ENCODE data around the gene C9orf153. TPM values are rescaled to one million over a fixed set of nuclear protein-coding genes. Genes with fewer than 3 reads are reported as not detected.

C9orf153 gene
- total and polyA plus RNA-seq, 4 donors: 0.30 to 1.2 (median 0.75) TPM

- H3K9me3 ChIP-seq (ENCODE audit: control insufficient read depth, insufficient read depth, low read length): no peaks in the 10 kb centered on the region
- H3K27ac ChIP-seq (ENCODE audit: low read depth, low read length): no peak overlapping the region
- peak in 4 of 6 donors; percentile 9 to 91 (median 48) for DNase-seq (ENCODE audit: low read depth in 4 of 6, low spot score in 6 of 6)
- peaks cover 4% of the 10 kb centered on the region for H3K36me3 ChIP-seq (ENCODE audit: control insufficient read depth, insufficient read depth, low read length)
- 0% methylated on average over 3 of the region's 7 CpGs for WGBS (ENCODE audit: insufficient coverage)
- H3K27me3 ChIP-seq (ENCODE audit: control insufficient read depth, insufficient read depth, low read length): no peaks in the 10 kb centered on the region
- H3K4me3 ChIP-seq (ENCODE audit: low read depth, low read length): no peak overlapping the region
- no peaks in the 10 kb centered on the region for H3K4me1 ChIP-seq (ENCODE audit: control insufficient read depth, insufficient read depth, low read length)
These were observed 27.6 kb upstream of the C9orf153 start for GRCh38 chr9:86287013-86287412.

- DNase-seq (ENCODE audit: low read depth in 4 of 6, low spot score in 6 of 6): no peak
- H3K4me1 ChIP-seq (ENCODE audit: control insufficient read depth, insufficient read depth, low read length): no peaks in the 10 kb centered on the region
- H3K36me3 ChIP-seq (ENCODE audit: control insufficient read depth, insufficient read depth, low read length): peaks cover 2% of the 10 kb centered on the region
- WGBS (ENCODE audit: insufficient coverage): 36% methylated on average over 3 of the region's 3 CpGs
- no peaks in the 10 kb centered on the region for H3K27me3 ChIP-seq (ENCODE audit: control insufficient read depth, insufficient read depth, low read length)
- no peak overlapping the region for H3K27ac ChIP-seq (ENCODE audit: low read depth, low read length)
- H3K4me3 ChIP-seq (ENCODE audit: low read depth, low read length): no peak overlapping the region
- H3K9me3 ChIP-seq (ENCODE audit: control insufficient read depth, insufficient read depth, low read length): no peaks in the 10 kb centered on the region
These were observed 26.8 kb upstream of the C9orf153 start for GRCh38 chr9:86286278-86286677.

- Histone ChIP-seq H3K4me3 (ENCODE audit: low read depth, low read length) (no peak overlapping the region), H3K27ac (ENCODE audit: low read depth, low read length) (no peak overlapping the region), H3K4me1 (ENCODE audit: control insufficient read depth, insufficient read depth, low read length) (peaks cover 5% of the 10 kb centered on the region), H3K36me3 (ENCODE audit: control insufficient read depth, insufficient read depth, low read length) (peaks cover 4% of the 10 kb centered on the region), H3K27me3 (ENCODE audit: control insufficient read depth, insufficient read depth, low read length) (no peaks in the 10 kb centered on the region), H3K9me3 (ENCODE audit: control insufficient read depth, insufficient read depth, low read length) (no peaks in the 10 kb centered on the region)
- DNase-seq (ENCODE audit: low read depth in 4 of 6, low spot score in 6 of 6): no peak
- no CpG with 5 or more reads among the region's 2 CpGs for WGBS (ENCODE audit: insufficient coverage)
These were observed 25.8 kb upstream of the C9orf153 start for GRCh38 chr9:86285261-86285660.

GRCh38 chr9:86282979-86283535 lies 23.6 kb upstream of the C9orf153 start:
- Histone ChIP-seq H3K4me1 (ENCODE audit: control insufficient read depth, insufficient read depth, low read length) (peaks cover 10% of the 10 kb centered on the region), H3K4me3 (ENCODE audit: low read depth, low read length) (peak overlapping the region; percentile 83), H3K9me3 (ENCODE audit: control insufficient read depth, insufficient read depth, low read length) (no peaks in the 10 kb centered on the region), H3K27ac (ENCODE audit: low read depth, low read length) (peak overlapping the region; percentile 96), H3K27me3 (ENCODE audit: control insufficient read depth, insufficient read depth, low read length) (no peaks in the 10 kb centered on the region), H3K36me3 (ENCODE audit: control insufficient read depth, insufficient read depth, low read length) (peaks cover 6% of the 10 kb centered on the region)
- DNase-seq (ENCODE audit: low read depth in 4 of 6, low spot score in 6 of 6): peak in 1 of 6 donors; percentile 54
- 15% methylated on average over 8 of the region's 12 CpGs for WGBS (ENCODE audit: insufficient coverage)

GRCh38 chr9:86282077-86282978 lies 22.9 kb upstream of the C9orf153 start, which contains the start of gene ISCA1:
TSS of gene ISCA1 (minus strand) at chr9:86282538. CDS start at chr9:86282458, 80 bp downstream.
- Histone ChIP-seq H3K27me3 (ENCODE audit: control insufficient read depth, insufficient read depth, low read length) (no peaks in the 10 kb centered on the region), H3K36me3 (ENCODE audit: control insufficient read depth, insufficient read depth, low read length) (peaks cover 6% of the 10 kb centered on the region), H3K27ac (ENCODE audit: low read depth, low read length) (peak within 1 kb of the TSS; percentile 96), H3K4me1 (ENCODE audit: control insufficient read depth, insufficient read depth, low read length) (peaks cover 10% of the 10 kb centered on the region), H3K4me3 (ENCODE audit: low read depth, low read length) (peak within 1 kb of the TSS; percentile 83), H3K9me3 (ENCODE audit: control insufficient read depth, insufficient read depth, low read length) (no peaks in the 10 kb centered on the region)
- peak; percentile 74 to 99 (median 94) for DNase-seq (ENCODE audit: low read depth in 4 of 6, low spot score in 6 of 6)
- under 1% methylated on average over 100 of the region's 101 CpGs for WGBS (ENCODE audit: insufficient coverage)

GRCh38 chr9:86281593-86282076 lies 22.2 kb upstream of the C9orf153 start:
- under 1% methylated on average over 31 of the region's 31 CpGs for WGBS (ENCODE audit: insufficient coverage)
- DNase-seq (ENCODE audit: low read depth in 4 of 6, low spot score in 6 of 6): peak in 2 of 6 donors; percentile 17 to 31
- Histone ChIP-seq H3K4me3 (ENCODE audit: low read depth, low read length) (peak overlapping the region; percentile 83), H3K4me1 (ENCODE audit: control insufficient read depth, insufficient read depth, low read length) (peaks cover 10% of the 10 kb centered on the region), H3K27me3 (ENCODE audit: control insufficient read depth, insufficient read depth, low read length) (no peaks in the 10 kb centered on the region), H3K9me3 (ENCODE audit: control insufficient read depth, insufficient read depth, low read length) (no peaks in the 10 kb centered on the region), H3K36me3 (ENCODE audit: control insufficient read depth, insufficient read depth, low read length) (peaks cover 6% of the 10 kb centered on the region), H3K27ac (ENCODE audit: low read depth, low read length) (peak overlapping the region; percentile 96)

GRCh38 chr9:86280580-86280979 lies 21.1 kb upstream of the C9orf153 start:
- no peaks in the 10 kb centered on the region for H3K27me3 ChIP-seq (ENCODE audit: control insufficient read depth, insufficient read depth, low read length)
- no peak overlapping the region for H3K4me3 ChIP-seq (ENCODE audit: low read depth, low read length)
- H3K4me1 ChIP-seq (ENCODE audit: control insufficient read depth, insufficient read depth, low read length): peaks cover 10% of the 10 kb centered on the region
- 84% methylated on average over 5 of the region's 7 CpGs for WGBS (ENCODE audit: insufficient coverage)
- H3K9me3 ChIP-seq (ENCODE audit: control insufficient read depth, insufficient read depth, low read length): no peaks in the 10 kb centered on the region
- DNase-seq (ENCODE audit: low read depth in 4 of 6, low spot score in 6 of 6): no peak
- no peak overlapping the region for H3K27ac ChIP-seq (ENCODE audit: low read depth, low read length)
- peaks cover 6% of the 10 kb centered on the region for H3K36me3 ChIP-seq (ENCODE audit: control insufficient read depth, insufficient read depth, low read length)

GRCh38 chr9:86279839-86280238 lies 20.4 kb upstream of the C9orf153 start:
- WGBS (ENCODE audit: insufficient coverage): 67% methylated on average over 3 of the region's 3 CpGs
- H3K27ac ChIP-seq (ENCODE audit: low read depth, low read length): no peak overlapping the region

GRCh38 chr9:86277072-86277471 lies 17.6 kb upstream of the C9orf153 start:
- H3K36me3 ChIP-seq (ENCODE audit: control insufficient read depth, insufficient read depth, low read length): peaks cover 6% of the 10 kb centered on the region
- H3K4me1 ChIP-seq (ENCODE audit: control insufficient read depth, insufficient read depth, low read length): peaks cover 15% of the 10 kb centered on the region
- H3K27me3 ChIP-seq (ENCODE audit: control insufficient read depth, insufficient read depth, low read length): no peaks in the 10 kb centered on the region
- no peak for DNase-seq (ENCODE audit: low read depth in 4 of 6, low spot score in 6 of 6)
- H3K4me3 ChIP-seq (ENCODE audit: low read depth, low read length): no peak overlapping the region
- H3K27ac ChIP-seq (ENCODE audit: low read depth, low read length): no peak overlapping the region
- H3K9me3 ChIP-seq (ENCODE audit: control insufficient read depth, insufficient read depth, low read length): no peaks in the 10 kb centered on the region
- no CpG with 5 or more reads among the region's 1 CpG for WGBS (ENCODE audit: insufficient coverage)

More at GRCh38 chr9:86279839-86280238, 20.4 kb upstream of the C9orf153 start:
- no peaks in the 10 kb centered on the region for H3K27me3 ChIP-seq (ENCODE audit: control insufficient read depth, insufficient read depth, low read length)
- no peak overlapping the region for H3K4me3 ChIP-seq (ENCODE audit: low read depth, low read length)
- no peaks in the 10 kb centered on the region for H3K9me3 ChIP-seq (ENCODE audit: control insufficient read depth, insufficient read depth, low read length)
- peaks cover 6% of the 10 kb centered on the region for H3K36me3 ChIP-seq (ENCODE audit: control insufficient read depth, insufficient read depth, low read length)
- H3K4me1 ChIP-seq (ENCODE audit: control insufficient read depth, insufficient read depth, low read length): peaks cover 15% of the 10 kb centered on the region
- DNase-seq (ENCODE audit: low read depth in 4 of 6, low spot score in 6 of 6): no peak

Measured in spinal cord (tissue), 10 donors.